Measurements from ENCODE around the gene CHCHD6. TPM values are rescaled to one million over a fixed set of nuclear protein-coding genes. Genes with fewer than 3 reads are reported as not detected.

Gene CHCHD6
- total RNA-seq, 2 donors from 2014 or later, result 9.3 to 13.2 TPM

GRCh38 chr3:126855374-126855773 lies 151.3 kb downstream of the CHCHD6 start:
- H3K4me1 ChIP-seq, result no peaks in the 10 kb centered on the region
- TF ChIP-seq CTCF (IDR thresholded peaks at IDR 0.05), result no peak
- DNase-seq, result no peak
- no peaks in the 10 kb centered on the region for H3K36me3 ChIP-seq
- H3K9ac ChIP-seq (ENCODE audit: low read depth in 2 of 2, low read length in 2 of 2), result no peak overlapping the region
- intact Hi-C loops (cut with DNase I), result no loop called here
- H3K9me3 ChIP-seq, result no peaks in the 10 kb centered on the region
- no peak overlapping the region for H3K4me3 ChIP-seq
- H3K27ac ChIP-seq, result no peak overlapping the region
- H3K27me3 ChIP-seq, result no peaks in the 10 kb centered on the region

GRCh38 chr3:126857928-126858327 lies 153.9 kb downstream of the CHCHD6 start:
- intact Hi-C loops (cut with DNase I), result no loop called here
- no peaks in the 10 kb centered on the region for H3K4me1 ChIP-seq
- H3K9ac ChIP-seq (ENCODE audit: low read depth in 2 of 2, low read length in 2 of 2), result no peak overlapping the region
- H3K36me3 ChIP-seq, result no peaks in the 10 kb centered on the region
- TF ChIP-seq CTCF (IDR thresholded peaks at IDR 0.05), result no peak
- no peak overlapping the region for H3K4me3 ChIP-seq
- no peak overlapping the region for H3K27ac ChIP-seq
- no peak for DNase-seq
- H3K27me3 ChIP-seq, result no peaks in the 10 kb centered on the region
- H3K9me3 ChIP-seq, result no peaks in the 10 kb centered on the region

- DNase-seq, result no peak
- no peaks in the 10 kb centered on the region for H3K36me3 ChIP-seq
- intact Hi-C loops (cut with DNase I), result no loop called here
- H3K27ac ChIP-seq, result no peak overlapping the region
- no peaks in the 10 kb centered on the region for H3K27me3 ChIP-seq
- TF ChIP-seq CTCF (IDR thresholded peaks at IDR 0.05), result no peak
- H3K4me1 ChIP-seq, result no peaks in the 10 kb centered on the region
- H3K9ac ChIP-seq (ENCODE audit: low read depth in 2 of 2, low read length in 2 of 2), result no peak overlapping the region
- no peaks in the 10 kb centered on the region for H3K9me3 ChIP-seq
- no peak overlapping the region for H3K4me3 ChIP-seq
Observed at GRCh38 chr3:126858401-126858800, 154.4 kb downstream of the CHCHD6 start.

- intact Hi-C loops (cut with DNase I), result no loop called here
Observed at GRCh38 chr3:126858887-126859286, 154.8 kb downstream of the CHCHD6 start.

GRCh38 chr3:126859415-126860246 lies 155.6 kb downstream of the CHCHD6 start:
- DNase-seq, result no peak
- H3K9me3 ChIP-seq, result no peaks in the 10 kb centered on the region
- TF ChIP-seq CTCF (IDR thresholded peaks at IDR 0.05), result no peak
- H3K9ac ChIP-seq (ENCODE audit: low read depth in 2 of 2, low read length in 2 of 2), result no peak overlapping the region
- no peaks in the 10 kb centered on the region for H3K36me3 ChIP-seq
- no peaks in the 10 kb centered on the region for H3K4me1 ChIP-seq
- H3K27me3 ChIP-seq, result no peaks in the 10 kb centered on the region
- no peak overlapping the region for H3K4me3 ChIP-seq
- H3K27ac ChIP-seq, result no peak overlapping the region
- intact Hi-C loops (cut with DNase I), result no loop called here

More at GRCh38 chr3:126858887-126859286, 154.8 kb downstream of the CHCHD6 start:
- Histone ChIP-seq H3K9ac (ENCODE audit: low read depth in 2 of 2, low read length in 2 of 2) (no peak overlapping the region), H3K36me3 (no peaks in the 10 kb centered on the region), H3K4me3 (no peak overlapping the region), H3K4me1 (no peaks in the 10 kb centered on the region), H3K27me3 (no peaks in the 10 kb centered on the region), H3K9me3 (no peaks in the 10 kb centered on the region), H3K27ac (no peak overlapping the region)
- no peak for DNase-seq
- no peak for TF ChIP-seq CTCF (IDR thresholded peaks at IDR 0.05)

Measured in colonic mucosa (tissue), 4 donors.